GM12892 (cell line): ENCODE data around the gene CEMIP.

Experiments used
- DNase-seq: peaks from one replicate; pipeline ENCODE4 v3.0.0; 2011; ENCODE audit not compliant: insufficient read length
- FAIRE-seq: peaks from 2 replicates; lab custom pipeline; 2011; peaks lifted over from hg19 to GRCh38; lab: Jason Lieb, UNC
- POLR2A ChIP-seq: IDR thresholded peaks from 2 replicates; pipeline ENCODE4 v1.6.1; 2011; ENCODE audit warnings: low read depth, low read length, control low read depth
- POLR2AphosphoS5 ChIP-seq: IDR thresholded peaks from 2 replicates; pipeline ENCODE4 v1.6.1; 2011; ENCODE audit warnings: low read depth, low read length, control low read depth
- TAF1 ChIP-seq: IDR thresholded peaks from 2 replicates; pipeline ENCODE4 v1.6.1; 2011; ENCODE audit warnings: low read depth, mild to moderate bottlenecking, control low read depth, low read length, borderline replicate concordance

CEMIP gene

GRCh38 chr15:80871858-80872257 is 92.7 kb downstream of the CEMIP start:
- no peak for TF ChIP-seq POLR2A
- TF ChIP-seq TAF1: no peak
- no peak for TF ChIP-seq POLR2AphosphoS5
- no peak for FAIRE-seq
- no peak for DNase-seq

- TF ChIP-seq POLR2A (no peak), TAF1 (no peak), POLR2AphosphoS5 (no peak)
- no peak for FAIRE-seq
- DNase-seq: no peak
These were observed 94.3 kb downstream of the CEMIP start for GRCh38 chr15:80873366-80873952.

GRCh38 chr15:80875568-80876347 is 96.6 kb downstream of the CEMIP start:
- no peak for TF ChIP-seq POLR2A
- no peak for TF ChIP-seq POLR2AphosphoS5
- TF ChIP-seq TAF1: no peak
- no peak for DNase-seq
- no peak for FAIRE-seq

GRCh38 chr15:80876348-80876674 is 97.1 kb downstream of the CEMIP start:
- no peak for FAIRE-seq
- DNase-seq: no peak
- TF ChIP-seq POLR2A (no peak), TAF1 (no peak), POLR2AphosphoS5 (no peak)

GRCh38 chr15:80878242-80878866 is 99.2 kb downstream of the CEMIP start:
- FAIRE-seq: no peak
- no peak for TF ChIP-seq POLR2A
- TF ChIP-seq TAF1: no peak
- no peak for TF ChIP-seq POLR2AphosphoS5
- DNase-seq: no peak

GRCh38 chr15:80878867-80879250 is 99.7 kb downstream of the CEMIP start:
- FAIRE-seq (no peak), DNase-seq (no peak)
- TF ChIP-seq POLR2AphosphoS5 (no peak), TAF1 (no peak), POLR2A (no peak)

GRCh38 chr15:80880086-80880485 is 100.9 kb downstream of the CEMIP start:
- no peak for DNase-seq
- FAIRE-seq: no peak
- TF ChIP-seq POLR2AphosphoS5: no peak
- no peak for TF ChIP-seq POLR2A
- TF ChIP-seq TAF1: no peak

DNA sequence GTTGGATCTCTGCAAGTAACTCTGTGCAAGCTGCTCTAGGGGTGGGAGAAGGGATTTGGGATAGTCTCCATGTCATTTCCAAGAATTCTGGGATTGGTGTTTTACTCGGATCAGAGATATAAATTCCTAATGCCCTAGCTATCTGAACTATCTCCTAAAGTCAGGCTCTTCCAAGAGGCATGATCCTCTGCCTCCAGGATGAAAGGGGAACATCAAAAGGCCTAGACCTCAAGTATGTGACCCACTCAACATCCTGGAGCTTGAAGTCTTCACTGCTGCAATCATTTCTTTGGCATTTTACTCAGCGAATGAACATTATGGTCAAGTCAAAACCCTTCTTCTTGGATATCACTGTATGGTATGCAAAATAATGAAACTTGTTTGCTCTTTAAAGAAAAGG is 104.5 kb downstream of the CEMIP start:
- TF ChIP-seq POLR2A (no peak), TAF1 (no peak), POLR2AphosphoS5 (no peak)
- DNase-seq (no peak), FAIRE-seq (no peak)

DNA sequence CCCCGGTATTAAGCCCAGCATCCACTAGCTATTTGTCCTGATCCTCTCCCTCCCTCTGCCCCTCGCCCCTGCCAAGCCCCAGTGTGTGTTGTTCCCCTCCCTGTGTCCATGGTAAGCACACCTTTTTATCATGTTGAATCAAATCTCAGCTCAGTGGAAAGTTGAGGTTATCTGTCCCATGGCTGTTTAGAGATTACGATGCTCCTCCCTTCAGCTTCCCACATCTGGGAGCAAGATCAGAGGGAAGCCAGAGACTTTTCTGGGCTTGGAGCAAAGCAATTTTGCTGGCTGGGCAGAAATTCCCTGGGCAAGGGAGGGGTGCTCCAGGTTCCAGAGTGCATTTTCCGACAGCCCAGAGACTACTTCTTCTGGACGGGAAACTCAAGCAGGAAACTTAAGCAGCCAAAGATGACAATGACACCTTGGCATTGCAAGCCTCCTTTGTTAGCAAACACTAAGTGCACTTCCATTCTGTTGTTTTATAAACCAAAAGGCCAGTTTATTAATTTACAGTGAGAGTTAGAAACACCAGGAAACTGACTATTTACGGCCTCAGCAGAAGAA is 105.9 kb downstream of the CEMIP start:
- FAIRE-seq: no peak
- DNase-seq: no peak
- TF ChIP-seq TAF1 (no peak), POLR2AphosphoS5 (no peak), POLR2A (no peak)

DNA sequence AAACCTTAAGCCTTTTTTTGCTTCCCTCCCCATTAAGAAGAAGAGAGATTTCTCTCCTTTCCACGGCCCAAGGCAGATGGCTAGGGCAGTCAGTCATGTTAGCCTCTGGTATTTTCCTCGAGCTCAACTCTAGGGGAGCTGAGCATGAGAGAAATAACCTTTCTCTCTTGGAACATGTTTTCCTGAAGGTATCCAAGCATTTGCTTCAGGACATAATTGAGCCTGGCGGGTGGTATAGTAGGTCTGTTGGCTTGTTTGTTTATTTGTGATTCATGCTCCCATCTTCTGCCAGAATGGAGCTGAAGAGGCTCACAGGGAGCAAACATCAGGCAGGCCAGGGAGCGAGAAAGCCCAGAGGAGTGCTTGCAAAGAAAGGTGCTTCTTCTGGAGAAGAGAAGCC is 108.0 kb downstream of the CEMIP start:
- no peak for DNase-seq
- no peak for FAIRE-seq
- TF ChIP-seq POLR2AphosphoS5 (no peak), TAF1 (no peak), POLR2A (no peak)

DNA sequence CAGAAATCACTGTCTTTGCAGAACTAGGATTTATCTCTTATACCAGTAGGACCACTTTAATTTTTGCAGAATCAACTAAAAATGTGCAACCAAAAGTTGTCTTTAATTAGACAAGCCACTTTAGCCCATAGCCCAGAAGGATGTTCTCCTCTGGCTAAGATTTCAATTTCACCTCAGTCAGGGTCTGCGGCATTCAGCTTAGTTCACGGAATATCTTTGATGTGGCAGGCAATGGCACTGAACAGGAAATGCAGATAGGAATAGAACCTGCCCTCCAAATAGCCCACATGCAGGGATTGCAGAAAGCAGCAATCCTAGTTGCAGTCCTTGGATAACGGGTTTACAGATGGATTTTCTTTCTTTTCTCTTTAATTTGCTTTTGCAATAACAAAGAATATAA is 109.7 kb downstream of the CEMIP start:
- TF ChIP-seq POLR2A (no peak), TAF1 (no peak), POLR2AphosphoS5 (no peak)
- FAIRE-seq (no peak), DNase-seq (no peak)
